ENCODE data around the gene PCBP3. TPM values are rescaled to one million over a fixed set of nuclear protein-coding genes. Genes with fewer than 3 reads are reported as not detected.
A peak's percentile ranks its signal among the peaks of the same experiment; 100 is the strongest.

Gene PCBP3
- total and polyA plus RNA-seq, 2 donors from 2014 or later = 2.3 to 5.4 TPM

- Histone ChIP-seq H3K27me3 (ENCODE audit: control insufficient read depth, insufficient read depth, low read length) (no peaks in the 10 kb centered on the region), H3K9ac (ENCODE audit: low read length in 3 of 3) (no peak overlapping the region), H3K4me1 (ENCODE audit: control insufficient read depth in 2 of 3, insufficient read depth in 2 of 3, low read depth in 1 of 3, low read length in 3 of 3) (peaks cover 0 to 17% (median 0%) of the 10 kb centered on the region in 3 donors), H3K36me3 (ENCODE audit: control insufficient read depth in 2 of 3, insufficient read depth in 3 of 3, low read length in 3 of 3) (no peaks in the 10 kb centered on the region), H3K9me3 (ENCODE audit: control insufficient read depth in 2 of 3, insufficient read depth in 1 of 3, low read length in 3 of 3) (no peaks in the 10 kb centered on the region), H3K4me3 (ENCODE audit: low read length in 3 of 3) (no peak overlapping the region), H3K27ac (ENCODE audit: low read depth in 2 of 2, low read length in 2 of 2) (no peak overlapping the region)
- intact Hi-C loops (cut with DNase I) = loop anchor here (10.0 kb wide), 1 partner anchor 134 kb away; no protein-coding TSS in a partner anchor
- TF ChIP-seq CTCF (IDR thresholded peaks at IDR 0.05; ENCODE audit: borderline replicate concordance, extremely low read depth, insufficient read depth) = peak; percentile 84
- DNase-seq = peak; percentile 76 to 87 (median 79)
- no peak for FAIRE-seq
These were observed 327.4 kb downstream of the PCBP3 start for GRCh38 chr21:45970674-45971615.

DNA sequence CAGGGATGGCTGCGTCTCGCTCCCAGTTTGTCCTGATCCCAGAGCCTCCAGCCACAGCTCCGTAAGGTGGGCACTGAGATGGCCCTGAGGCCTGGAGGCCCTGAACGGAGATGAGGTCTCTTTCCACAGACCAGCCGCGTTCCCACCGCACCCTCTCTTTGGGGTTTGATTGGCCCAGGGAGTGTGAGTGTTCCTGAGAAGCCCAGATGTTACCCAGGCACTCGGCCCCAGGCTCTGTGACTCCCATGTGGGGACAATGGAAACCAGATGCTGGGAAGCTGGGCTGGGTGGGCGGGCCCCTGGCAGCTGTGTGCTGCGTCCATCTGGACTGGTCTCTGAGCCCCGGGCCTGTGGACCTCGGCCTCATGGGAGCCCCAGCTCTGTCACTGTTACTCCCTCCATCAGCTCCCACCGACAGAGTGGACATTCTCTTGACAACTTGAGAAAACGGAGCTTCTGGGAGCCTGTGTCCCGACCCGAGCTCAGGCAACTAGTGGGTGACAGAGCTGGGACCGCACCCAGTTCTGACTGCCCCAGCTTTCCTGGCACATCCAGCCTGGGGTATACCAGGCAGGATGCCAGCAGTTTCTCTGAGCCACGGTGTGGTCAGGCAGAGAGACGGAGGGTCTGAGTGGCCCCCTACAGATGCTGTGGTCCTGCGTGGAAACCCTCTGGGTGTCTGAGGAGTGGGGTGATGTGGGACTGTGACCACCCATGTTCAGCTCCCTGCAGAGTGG, 328.3 kb downstream of the PCBP3 start:
- DNase-seq (peak in 4 of 5 donors; percentile 37 to 78 (median 74)), FAIRE-seq (no peak)
- no peak overlapping the region for H3K9ac ChIP-seq (ENCODE audit: low read length in 3 of 3)
- intact Hi-C loops (cut with DNase I) = loop anchor here (10.0 kb wide), 1 partner anchor 133 kb away; no protein-coding TSS in a partner anchor
- H3K27ac ChIP-seq (ENCODE audit: low read depth in 2 of 2, low read length in 2 of 2) = peak overlapping the region; percentile 43 to 47
- H3K9me3 ChIP-seq (ENCODE audit: control insufficient read depth in 2 of 3, insufficient read depth in 1 of 3, low read length in 3 of 3) = no peaks in the 10 kb centered on the region
- H3K36me3 ChIP-seq (ENCODE audit: control insufficient read depth in 2 of 3, insufficient read depth in 3 of 3, low read length in 3 of 3) = no peaks in the 10 kb centered on the region
- no peak overlapping the region for H3K4me3 ChIP-seq (ENCODE audit: low read length in 3 of 3)
- no peak for TF ChIP-seq CTCF (IDR thresholded peaks at IDR 0.05; ENCODE audit: borderline replicate concordance, extremely low read depth, insufficient read depth)
- H3K4me1 ChIP-seq (ENCODE audit: control insufficient read depth in 2 of 3, insufficient read depth in 2 of 3, low read depth in 1 of 3, low read length in 3 of 3) = peaks cover 0 to 17% (median 0%) of the 10 kb centered on the region in 3 donors
- H3K27me3 ChIP-seq (ENCODE audit: control insufficient read depth, insufficient read depth, low read length) = no peaks in the 10 kb centered on the region

DNA sequence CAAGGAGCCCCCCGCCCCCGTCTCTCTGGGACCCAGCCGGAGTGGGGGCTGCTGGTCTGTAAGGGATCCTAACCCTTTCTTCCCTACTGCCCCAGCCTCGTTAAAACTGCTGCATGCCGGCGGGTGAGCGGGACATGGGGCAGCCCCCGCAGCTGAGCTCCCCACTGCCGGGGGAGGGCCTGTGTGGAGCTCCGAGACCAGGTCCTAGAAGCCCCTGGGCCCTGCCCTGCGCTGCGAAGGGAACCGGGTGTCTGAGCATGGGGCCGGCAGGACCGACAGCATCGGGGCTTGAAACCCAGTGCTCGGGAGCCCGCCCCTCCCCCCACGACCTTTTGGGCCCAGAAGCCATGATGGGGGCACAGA, 328.8 kb downstream of the PCBP3 start:
- TF ChIP-seq CTCF (IDR thresholded peaks at IDR 0.05; ENCODE audit: borderline replicate concordance, extremely low read depth, insufficient read depth) = no peak
- Histone ChIP-seq H3K27ac (ENCODE audit: low read depth in 2 of 2, low read length in 2 of 2) (peak overlapping the region; percentile 47 to 78), H3K9me3 (ENCODE audit: control insufficient read depth in 2 of 3, insufficient read depth in 1 of 3, low read length in 3 of 3) (no peaks in the 10 kb centered on the region), H3K9ac (ENCODE audit: low read length in 3 of 3) (no peak overlapping the region), H3K4me3 (ENCODE audit: low read length in 3 of 3) (no peak overlapping the region), H3K27me3 (ENCODE audit: control insufficient read depth, insufficient read depth, low read length) (no peaks in the 10 kb centered on the region), H3K4me1 (ENCODE audit: control insufficient read depth in 2 of 3, insufficient read depth in 2 of 3, low read depth in 1 of 3, low read length in 3 of 3) (peaks cover 0 to 17% (median 0%) of the 10 kb centered on the region in 3 donors), H3K36me3 (ENCODE audit: control insufficient read depth in 2 of 3, insufficient read depth in 3 of 3, low read length in 3 of 3) (no peaks in the 10 kb centered on the region)
- DNase-seq = peak in 4 of 5 donors; percentile 35 to 84 (median 50)
- no peak for FAIRE-seq
- intact Hi-C loops (cut with DNase I) = loop anchor here (10.0 kb wide), 1 partner anchor 132 kb away; no protein-coding TSS in a partner anchor

All from kidney (tissue), 14 donors.